PC-3 (cell line): ENCODE measurements around the gene MECR. TPM values are rescaled to one million over a fixed set of nuclear protein-coding genes. Genes with fewer than 3 reads are reported as not detected.

Source experiments
- ATAC-seq: fragments of 200-7000 bp; cut with Tn5 transposase; 2 replicates; pipeline ENCODE4 v1.9.1; 2020; ENCODE audit warnings: mild to moderate bottlenecking, moderate library complexity
- BruUV-seq: library from RNA; stranded (reverse); fragments of 400-500 nt; replicated peaks from 2 replicates; lab custom pipeline; 2021; lab: Mats Ljungman, UMichigan
- CTCF ChIA-PET: fragments of 300-600 bp; sonication (Branson Sonifier 250); formaldehyde crosslinking; loops from one replicate; lab custom pipeline; 2022; ENCODE audit warnings: antibody characterized with exemption; lab: Charles Lee
- POLR2A ChIA-PET: fragments of 300-600 bp; sonication (Branson Sonifier 250); formaldehyde crosslinking; loops from one replicate; lab custom pipeline; 2022; ENCODE audit warnings: antibody characterized with exemption; ENCODE audit not compliant: unreplicated experiment; lab: Charles Lee
- DNase-seq: peaks from one replicate; pipeline ENCODE4 v3.0.0-alpha.2; 2015
- H2AFZ ChIP-seq: fragments of 300-600 bp; sonication (generic); 2 replicates; pipeline ENCODE4 v1.6.0; 2016; ENCODE audit warnings: antibody characterized with exemption, low read length
- H3F3A ChIP-seq: fragments of 300-600 bp; sonication (generic); one replicate; pipeline ENCODE4 v1.6.0; 2017; ENCODE audit warnings: antibody characterized with exemption, low read length, control low read depth, mild to moderate bottlenecking; ENCODE audit not compliant: unreplicated experiment
- H3K27ac ChIP-seq: fragments of 300-600 bp; sonication (generic); 2 replicates; pipeline ENCODE4 v1.5.1; 2016; ENCODE audit warnings: mild to moderate bottlenecking, low read length
- H3K27me3 ChIP-seq: fragments of 300-600 bp; sonication (generic); 2 replicates; pipeline ENCODE4 v1.6.1; 2016; ENCODE audit warnings: low read length, mixed read lengths
- H3K36me3 ChIP-seq: fragments of 300-600 bp; sonication (generic); 2 replicates; pipeline ENCODE4 v1.6.1; 2016; ENCODE audit warnings: low read depth, mixed run types, low read length, mixed read lengths
- H3K4me1 ChIP-seq: fragments of 300-600 bp; sonication (generic); 2 replicates; pipeline ENCODE4 v1.5.1; 2016; ENCODE audit warnings: low read length; ENCODE audit not compliant: insufficient read depth
- H3K4me2 ChIP-seq: fragments of 300-600 bp; sonication (generic); 2 replicates; pipeline ENCODE4 v1.6.0; 2016; ENCODE audit warnings: low read length
- H3K4me3 ChIP-seq: fragments of 300-600 bp; sonication (generic); 2 replicates; pipeline ENCODE4 v1.5.1; 2016; ENCODE audit warnings: mild to moderate bottlenecking, low read length, mixed read lengths
- H3K79me2 ChIP-seq: fragments of 300-600 bp; sonication (generic); 2 replicates; pipeline ENCODE4 v1.6.1; 2017; ENCODE audit warnings: low read length, mixed read lengths
- H3K9ac ChIP-seq: fragments of 300-600 bp; sonication (generic); 2 replicates; pipeline ENCODE4 v1.6.0; 2016; ENCODE audit warnings: mild to moderate bottlenecking, low read length
- H3K9me2 ChIP-seq: fragments of 300-600 bp; sonication (generic); replicated peaks from 2 replicates; pipeline ENCODE4 v1.6.1; 2016; ENCODE audit warnings: mixed run types, low read length, mixed read lengths
- H3K9me3 ChIP-seq: fragments of 300-600 bp; sonication (generic); 2 replicates; pipeline ENCODE4 v1.6.1; 2016; ENCODE audit warnings: low read length, mixed read lengths
- H4K20me1 ChIP-seq: fragments of 300-600 bp; sonication (generic); 2 replicates; pipeline ENCODE4 v1.6.1; 2016; ENCODE audit warnings: low read length, mixed read lengths
- CTCF ChIP-seq: fragments of 300-600 bp; sonication (generic); conservative IDR thresholded peaks from 2 replicates; pipeline ENCODE4 v1.5.1; 2017; ENCODE audit warnings: antibody characterized with exemption, low read depth, mild to moderate bottlenecking, low read length
- EZH2 ChIP-seq: fragments of 300-600 bp; sonication (generic); IDR thresholded peaks from one replicate; pipeline ENCODE4 v1.6.1; 2017; ENCODE audit warnings: antibody characterized with exemption, mild to moderate bottlenecking, low read length; ENCODE audit not compliant: unreplicated experiment
- EZH2phosphoT487 ChIP-seq: fragments of 300-600 bp; sonication (generic); IDR thresholded peaks from 2 replicates; pipeline ENCODE4 v1.6.1; 2018; ENCODE audit warnings: mild to moderate bottlenecking, antibody characterized with exemption, low read length, borderline replicate concordance
- intact Hi-C: fragments of 100-400 bp; cut with micrococcal nuclease; formaldehyde crosslinking; loops from 2 replicates; pipeline ENCODE4 v1.9.0; 2023
- total RNA-seq: library from RNA; depleted of rRNA; stranded (reverse); fragments of >200 nt; gene quantifications from 2 replicates; pipeline ENCODE4 v1.2.3, GENCODE V29; 2014

MECR gene
- total RNA-seq, 1 experiment from 2014 or later = 30.5 TPM

- no peak overlapping the region for H3K4me2 ChIP-seq
- H3K4me1 ChIP-seq = peaks cover 13% of the 10 kb centered on the region
- no peaks in the 10 kb centered on the region for H3K79me2 ChIP-seq
- POLR2A ChIA-PET = no interaction called here
- H3K27me3 ChIP-seq = no peaks in the 10 kb centered on the region
- H4K20me1 ChIP-seq = no peaks in the 10 kb centered on the region
- H3K9me3 ChIP-seq = no peaks in the 10 kb centered on the region
- H2AFZ ChIP-seq = no peak overlapping the region
- TF ChIP-seq CTCF = no peak
- no peak for TF ChIP-seq EZH2phosphoT487
- TF ChIP-seq EZH2 = no peak
- no peaks in the 10 kb centered on the region for H3K9me2 ChIP-seq
- ATAC-seq (no peak), DNase-seq (no peak)
- H3K36me3 ChIP-seq = no peaks in the 10 kb centered on the region
- CTCF ChIA-PET = no interaction called here
- H3F3A ChIP-seq = no peaks in the 10 kb centered on the region
- no peak overlapping the region for H3K27ac ChIP-seq
- no peak overlapping the region for H3K4me3 ChIP-seq
- BruUV-seq = no TSS peak
- no peak overlapping the region for H3K9ac ChIP-seq
- intact Hi-C loops = no loop called here
These were observed 48.7 kb upstream of the MECR start for GRCh38 chr1:29279406-29279805.

- CTCF ChIA-PET = no interaction called here
- BruUV-seq = no TSS peak
- no peak overlapping the region for H3K27ac ChIP-seq
These were observed 47.4 kb upstream of the MECR start for GRCh38 chr1:29278124-29278523.

More at GRCh38 chr1:29278124-29278523, 47.4 kb upstream of the MECR start:
- TF ChIP-seq CTCF (no peak), EZH2phosphoT487 (no peak), EZH2 (no peak)
- Histone ChIP-seq H4K20me1 (no peaks in the 10 kb centered on the region), H3F3A (no peaks in the 10 kb centered on the region), H3K9me2 (no peaks in the 10 kb centered on the region), H3K4me3 (no peak overlapping the region), H3K9me3 (no peaks in the 10 kb centered on the region), H2AFZ (no peak overlapping the region), H3K27me3 (no peaks in the 10 kb centered on the region), H3K79me2 (no peaks in the 10 kb centered on the region), H3K4me2 (no peak overlapping the region), H3K36me3 (no peaks in the 10 kb centered on the region), H3K4me1 (peaks cover 13% of the 10 kb centered on the region), H3K9ac (no peak overlapping the region)
- POLR2A ChIA-PET = no interaction called here
- intact Hi-C loops = no loop called here
- DNase-seq (no peak), ATAC-seq (no peak)
